Measurements from ENCODE around the gene AIMP2. TPM values are rescaled to one million over a fixed set of nuclear protein-coding genes. Genes with fewer than 3 reads are reported as not detected.

Gene AIMP2
- total and polyA plus RNA-seq, 12 donors, result 21.8 to 76.4 (median 53.8) TPM

DNA sequence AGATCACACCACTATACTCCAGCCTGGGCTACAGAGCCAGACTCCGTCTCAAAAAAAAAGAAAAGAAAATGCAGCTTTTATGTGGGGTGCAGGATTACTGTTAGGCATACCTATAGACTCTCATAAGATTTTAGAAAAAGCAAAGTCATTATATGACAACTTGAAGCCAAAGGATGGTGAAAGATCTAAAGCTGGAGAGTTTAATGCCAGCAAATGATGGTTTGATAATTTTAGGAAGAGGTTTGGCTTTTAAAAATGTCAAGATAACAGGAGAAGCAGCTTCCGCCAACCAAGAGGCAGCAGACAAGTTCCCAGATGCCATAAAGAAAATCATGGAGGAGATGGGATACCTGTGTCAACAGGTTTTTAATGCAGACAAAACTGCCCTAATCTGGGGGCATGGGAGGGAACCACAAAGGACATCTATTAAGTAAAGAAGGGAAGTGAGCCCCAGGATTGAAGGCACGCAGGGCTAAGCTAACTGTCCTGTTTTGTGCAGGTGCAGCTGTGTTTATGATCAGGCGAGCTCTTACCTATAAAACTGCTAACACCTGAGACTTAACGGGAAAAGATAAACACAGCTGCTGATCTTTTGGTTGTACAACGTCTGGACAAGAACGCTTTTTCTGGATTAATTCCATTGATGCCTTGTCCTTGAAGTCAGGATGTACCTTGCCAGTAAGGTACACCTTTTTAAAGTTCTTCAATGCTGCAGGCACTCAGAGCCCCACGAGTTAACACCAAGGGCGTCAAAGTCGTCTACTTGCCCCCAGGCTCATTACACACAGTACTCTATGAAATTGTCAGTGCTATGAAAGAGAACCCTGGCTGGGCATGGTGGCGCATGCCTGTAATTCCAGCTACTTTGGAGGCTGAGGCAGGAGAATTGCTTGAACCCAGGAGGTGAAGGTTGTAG lies 11.6 kb downstream of the AIMP2 start:
- Histone ChIP-seq H3K4me3 (no peak overlapping the region), H3K9me3 (no peaks in the 10 kb centered on the region), H3K4me1 (peaks cover 0 to 9% (median 6%) of the 10 kb centered on the region in 9 donors), H3K27ac (no peak overlapping the region), H3K27me3 (no peaks in the 10 kb centered on the region), H3K36me3 (peaks cover 0 to 100% (median 75%) of the 10 kb centered on the region in 9 donors)
- TF ChIP-seq, protein P1, sequence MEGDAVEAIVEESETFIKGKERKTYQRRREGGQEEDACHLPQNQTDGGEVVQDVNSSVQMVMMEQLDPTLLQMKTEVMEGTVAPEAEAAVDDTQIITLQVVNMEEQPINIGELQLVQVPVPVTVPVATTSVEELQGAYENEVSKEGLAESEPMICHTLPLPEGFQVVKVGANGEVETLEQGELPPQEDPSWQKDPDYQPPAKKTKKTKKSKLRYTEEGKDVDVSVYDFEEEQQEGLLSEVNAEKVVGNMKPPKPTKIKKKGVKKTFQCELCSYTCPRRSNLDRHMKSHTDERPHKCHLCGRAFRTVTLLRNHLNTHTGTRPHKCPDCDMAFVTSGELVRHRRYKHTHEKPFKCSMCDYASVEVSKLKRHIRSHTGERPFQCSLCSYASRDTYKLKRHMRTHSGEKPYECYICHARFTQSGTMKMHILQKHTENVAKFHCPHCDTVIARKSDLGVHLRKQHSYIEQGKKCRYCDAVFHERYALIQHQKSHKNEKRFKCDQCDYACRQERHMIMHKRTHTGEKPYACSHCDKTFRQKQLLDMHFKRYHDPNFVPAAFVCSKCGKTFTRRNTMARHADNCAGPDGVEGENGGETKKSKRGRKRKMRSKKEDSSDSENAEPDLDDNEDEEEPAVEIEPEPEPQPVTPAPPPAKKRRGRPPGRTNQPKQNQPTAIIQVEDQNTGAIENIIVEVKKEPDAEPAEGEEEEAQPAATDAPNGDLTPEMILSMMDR (IDR thresholded peaks at IDR 0.05), result no peak
- intact Hi-C loops (cut with DNase I), result no loop called here
- ATAC-seq (no peak), DNase-seq (no peak)
- WGBS, 2 donors, result 90 to 92% methylated on average over 11 of the region's 11 CpGs

DNA sequence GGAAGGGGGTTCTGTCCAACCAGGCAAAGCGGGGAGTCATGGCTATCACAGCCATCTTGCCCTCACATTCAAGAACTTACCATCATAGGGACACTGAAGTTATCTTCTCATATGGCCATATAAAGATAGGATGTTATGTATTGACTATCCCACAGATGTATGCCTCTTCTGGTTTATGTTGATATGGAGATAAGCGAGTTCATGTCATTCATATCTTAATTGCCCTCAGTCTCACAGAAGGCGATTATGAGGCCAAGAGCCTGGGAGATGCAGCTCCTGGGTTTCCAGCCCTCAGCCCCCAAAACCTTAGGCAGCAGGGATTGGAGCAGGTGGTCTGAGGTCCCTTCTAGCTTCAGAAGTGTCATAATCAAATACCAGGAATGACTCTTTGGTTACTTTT lies 13.6 kb downstream of the AIMP2 start:
- intact Hi-C loops (cut with DNase I), result no loop called here
- H3K4me1 ChIP-seq, result peaks cover 0 to 23% (median 14%) of the 10 kb centered on the region in 9 donors
- no peaks in the 10 kb centered on the region for H3K9me3 ChIP-seq
- H3K4me3 ChIP-seq, result no peak overlapping the region
- H3K36me3 ChIP-seq, result peaks cover 0 to 100% (median 79%) of the 10 kb centered on the region in 9 donors
- ATAC-seq (no peak), DNase-seq (no peak)
- no peaks in the 10 kb centered on the region for H3K27me3 ChIP-seq
- no peak overlapping the region for H3K27ac ChIP-seq
- TF ChIP-seq, protein P1 (IDR thresholded peaks at IDR 0.05), result no peak
- WGBS, 2 donors, result 91 to 93% methylated on average over 3 of the region's 3 CpGs

DNA sequence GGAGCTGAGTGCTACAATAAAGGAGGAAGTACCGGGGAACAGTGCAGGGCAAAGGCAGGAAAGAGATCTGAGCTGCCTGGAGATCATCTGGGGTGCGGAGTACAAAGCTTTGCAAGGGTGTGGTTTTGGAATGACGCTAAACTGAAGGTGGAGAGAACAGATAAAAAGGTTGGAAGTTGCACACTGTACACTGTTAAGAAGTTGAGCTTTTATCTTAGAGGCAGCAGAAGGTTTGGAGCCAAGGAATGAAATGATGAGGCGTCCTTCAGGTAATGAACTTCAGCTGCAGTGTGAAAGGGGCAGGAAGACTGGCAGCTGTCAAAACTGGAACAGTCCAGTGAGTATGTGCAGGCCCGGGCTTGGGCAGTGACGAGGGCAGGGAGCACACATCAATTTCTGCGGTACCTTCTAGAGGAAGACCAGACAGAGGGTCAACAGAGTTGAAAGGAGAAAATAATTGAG lies 14.9 kb downstream of the AIMP2 start:
- WGBS, 2 donors, result 85 to 91% methylated on average over 7 of the region's 7 CpGs
- Histone ChIP-seq H3K9me3 (no peaks in the 10 kb centered on the region), H3K36me3 (peaks cover 0 to 100% (median 81%) of the 10 kb centered on the region in 9 donors), H3K27me3 (no peaks in the 10 kb centered on the region), H3K27ac (no peak overlapping the region), H3K4me1 (peaks cover 0 to 23% (median 14%) of the 10 kb centered on the region in 9 donors), H3K4me3 (no peak overlapping the region)
- intact Hi-C loops (cut with DNase I), result no loop called here
- no peak for ATAC-seq
- TF ChIP-seq, protein P1 (IDR thresholded peaks at IDR 0.05), result no peak
- DNase-seq, result no peak

DNA sequence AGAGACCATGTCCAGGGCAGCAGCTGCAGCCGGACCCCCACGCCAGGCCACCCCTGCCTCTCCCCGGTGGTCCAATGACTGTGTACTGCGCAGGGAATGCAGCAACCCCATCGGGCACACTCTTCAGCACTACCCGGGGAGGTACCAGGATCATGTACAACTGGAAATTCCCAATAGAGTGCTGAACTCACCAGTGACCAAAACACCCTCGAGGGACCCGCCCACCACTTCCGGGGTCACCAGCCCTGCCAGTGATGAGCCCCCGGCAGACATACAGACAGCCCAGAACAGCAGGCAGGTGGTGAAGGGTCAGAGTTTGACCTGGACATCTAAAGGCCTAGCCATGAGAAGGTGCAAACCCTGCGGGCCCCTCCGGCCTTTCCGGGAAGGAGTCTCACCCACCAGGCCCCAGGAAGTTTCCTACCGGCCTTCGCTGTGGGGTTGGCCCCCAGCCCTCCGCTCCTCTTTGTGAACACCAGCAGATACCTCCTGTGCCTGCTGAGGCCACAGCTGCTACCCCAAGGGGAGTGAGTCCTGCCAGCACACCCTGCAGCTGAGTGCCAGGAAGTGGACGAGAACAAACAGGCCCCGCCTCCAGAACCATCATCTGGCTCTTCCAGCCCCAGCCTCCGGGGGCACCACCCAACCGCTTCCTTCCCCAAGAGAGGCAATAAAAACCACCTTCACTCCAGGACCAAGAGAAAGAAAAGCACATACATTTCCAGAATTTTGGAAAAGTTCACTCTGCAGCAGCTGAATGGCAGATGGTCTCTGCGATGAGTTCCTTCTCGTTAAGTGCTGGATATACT lies 17.1 kb downstream of the AIMP2 start:
- ATAC-seq, result peak; percentile 74 to 95 (median 92)
- 65 to 79% methylated on average over 22 of the region's 22 CpGs for WGBS, 2 donors
- Histone ChIP-seq H3K4me3 (peak overlapping the region in 8 of 10 donors; percentile 1 to 53 (median 34)), H3K36me3 (peaks cover 0 to 100% (median 62%) of the 10 kb centered on the region in 9 donors), H3K27ac (peak overlapping the region in 9 of 10 donors; percentile 8 to 91 (median 67)), H3K27me3 (no peaks in the 10 kb centered on the region), H3K4me1 (peaks cover 0 to 23% (median 14%) of the 10 kb centered on the region in 9 donors), H3K9me3 (no peaks in the 10 kb centered on the region)
- intact Hi-C loops (cut with DNase I), result no loop called here
- peak; percentile 71 to 73 for DNase-seq
- TF ChIP-seq, protein P1 (IDR thresholded peaks at IDR 0.05), result peak in 6 of 9 donors; percentile 22 to 43 (median 33)
